NCI-H526 (cell line): ENCODE measurements around the gene KLHL17.
"Not testable (repeated sequence)": the region's sequence is repeated elsewhere in the genome, so short reads cannot be mapped to it uniquely, and the experiment has no call there.

Experiments used
- DNase-seq, 2 experiments: peaks; one replicate each; lab custom pipeline; 2025; lab: John Stamatoyannopoulos, UW

KLHL17 gene

GRCh38 chr1:970242-970972 is 10.0 kb downstream of the KLHL17 start:
- no peak for DNase-seq

- DNase-seq: no peak
These were observed 10.8 kb downstream of the KLHL17 start for GRCh38 chr1:970973-971730.

GRCh38 chr1:971751-972506 is 11.5 kb downstream of the KLHL17 start:
- DNase-seq: no peak

- DNase-seq: no peak
These were observed 12.5 kb downstream of the KLHL17 start for GRCh38 chr1:972726-973458.

- no peak for DNase-seq
These were observed 13.3 kb downstream of the KLHL17 start for GRCh38 chr1:973459-974292.

- no peak for DNase-seq
These were observed 13.9 kb downstream of the KLHL17 start for GRCh38 chr1:974293-974640.

- DNase-seq: no peak
These were observed 14.4 kb downstream of the KLHL17 start for GRCh38 chr1:974687-975328.

- no peak for DNase-seq
These were observed 15.0 kb downstream of the KLHL17 start for GRCh38 chr1:975365-975764.

GRCh38 chr1:975896-976683 is 15.7 kb downstream of the KLHL17 start:
- peak; percentile 52 to 86 for DNase-seq

GRCh38 chr1:976791-977190 is 16.4 kb downstream of the KLHL17 start:
- DNase-seq: not testable (repeated sequence)

- no peak for DNase-seq
These were observed 17.9 kb downstream of the KLHL17 start for GRCh38 chr1:978069-978834.

GRCh38 chr1:978835-979743 is 18.7 kb downstream of the KLHL17 start:
- no peak for DNase-seq

GRCh38 chr1:979744-980072 is 19.3 kb downstream of the KLHL17 start:
- DNase-seq: no peak

GRCh38 chr1:980137-980571 is 19.8 kb downstream of the KLHL17 start:
- no peak for DNase-seq

GRCh38 chr1:980602-981395 is 20.4 kb downstream of the KLHL17 start:
- no peak for DNase-seq

- no peak for DNase-seq
These were observed 21.1 kb downstream of the KLHL17 start for GRCh38 chr1:981491-981954.

- DNase-seq: no peak
These were observed 21.7 kb downstream of the KLHL17 start, which contains the start of gene PERM1 for GRCh38 chr1:981955-982558. Gene PERM1, minus strand, starts transcription at chr1:982093. Its CDS starts 1,064 bp downstream, at chr1:981029.
